Activated naive CD4-positive, alpha-beta T cell treated with anti-CD3 and anti-CD28 coated beads for 36 hours (primary cell): ENCODE measurements around the gene HS3ST4. TPM values are rescaled to one million over a fixed set of nuclear protein-coding genes. Genes with fewer than 3 reads are reported as not detected.
"Not testable (repeated sequence)": the region's sequence is repeated elsewhere in the genome, so short reads cannot be mapped to it uniquely, and the experiment has no call there.

Experiments
- CTCF ChIA-PET: fragments of 350-600 bp; sonication (Branson Sonifier 250); formaldehyde crosslinking; loops from one replicate; lab custom pipeline; 2021; ENCODE audit warnings: antibody characterized with exemption; lab: Charles Lee
- DNase-seq: peaks from one replicate; pipeline ENCODE4 v3.0.0-alpha.2; 2020
- H3K27ac Mint-ChIP-seq: one replicate; pipeline ENCODE4 v1.8.0; 2021; ENCODE audit warnings: mild to moderate bottlenecking, mixed read lengths
- H3K27me3 Mint-ChIP-seq: one replicate; pipeline ENCODE4 v1.8.0; 2021; ENCODE audit warnings: low read depth, mixed read lengths
- H3K36me3 Mint-ChIP-seq: one replicate; pipeline ENCODE4 v1.8.0; 2021; ENCODE audit warnings: low read depth, mixed read lengths
- H3K4me1 Mint-ChIP-seq: one replicate; pipeline ENCODE4 v1.8.0; 2021; ENCODE audit warnings: low read depth, mixed read lengths
- H3K4me3 Mint-ChIP-seq: one replicate; pipeline ENCODE4 v1.8.0; 2021; ENCODE audit warnings: mild to moderate bottlenecking, moderate library complexity, mixed read lengths
- H3K9me3 Mint-ChIP-seq: one replicate; pipeline ENCODE4 v1.8.0; 2021; ENCODE audit warnings: mixed read lengths
- intact Hi-C: fragments of 100-400 bp; cut with micrococcal nuclease; formaldehyde crosslinking; loops from one replicate; pipeline ENCODE4 v1.15.1; 2023
- total RNA-seq, 2 experiments: library from RNA; stranded (reverse); gene quantifications; one replicate each; pipeline ENCODE4 v1.2.3, GENCODE V29; 2021

HS3ST4 gene
- total RNA-seq, 2 experiments from 2014 or later, result not detected

DNA sequence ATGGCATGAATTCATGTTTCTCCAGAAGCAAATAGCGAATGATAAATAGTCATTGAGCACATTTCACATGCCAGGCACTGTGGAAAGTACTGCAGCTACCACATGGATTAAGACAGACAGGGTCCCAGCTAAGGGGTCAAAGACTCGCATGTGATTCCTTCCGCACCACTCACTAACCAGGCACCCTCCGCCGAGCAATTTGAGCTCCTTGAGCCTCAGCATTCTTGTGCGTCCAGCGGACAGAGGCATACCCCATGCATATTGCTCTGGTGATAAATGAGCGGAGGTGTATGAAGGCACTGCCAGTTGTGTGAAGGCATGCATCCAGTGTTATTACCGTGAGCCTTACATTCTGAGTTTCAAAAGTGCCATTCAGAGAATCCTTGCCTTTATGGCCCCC lies 358.7 kb downstream of the HS3ST4 start:
- CTCF ChIA-PET, result interaction anchor here (0.6 kb wide), 1 partner anchor 104 kb away, joined by 4 read pairs; no protein-coding TSS in a partner anchor
- Mint-ChIP-seq H3K27me3 (peaks cover 11% of the 10 kb centered on the region), H3K9me3 (no peaks in the 10 kb centered on the region), H3K4me3 (no peak overlapping the region), H3K27ac (no peak overlapping the region), H3K36me3 (no peaks in the 10 kb centered on the region), H3K4me1 (no peaks in the 10 kb centered on the region)
- intact Hi-C loops, result no loop called here
- no peak for DNase-seq

DNA sequence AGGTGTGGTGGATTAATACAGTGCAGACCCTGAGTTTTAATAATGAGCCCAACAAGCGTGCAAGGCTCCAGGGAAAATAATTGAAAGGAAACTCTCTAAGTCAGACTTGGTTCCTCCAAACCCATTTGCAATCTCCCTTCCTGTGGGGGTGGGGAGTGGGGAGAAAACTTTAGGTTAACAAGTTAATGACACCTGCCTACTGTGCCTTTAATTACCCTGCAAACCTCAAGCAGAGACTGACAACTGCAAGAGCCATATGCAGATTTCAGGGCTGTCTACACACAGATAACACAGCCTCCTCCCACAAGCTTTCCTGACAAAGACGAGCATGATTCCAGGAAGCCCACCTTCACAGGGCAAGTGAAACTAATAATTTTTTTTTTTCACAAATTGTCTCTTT lies 359.3 kb downstream of the HS3ST4 start:
- H3K4me3 Mint-ChIP-seq, result no peak overlapping the region
- H3K27me3 Mint-ChIP-seq, result peaks cover 15% of the 10 kb centered on the region
- no peaks in the 10 kb centered on the region for H3K36me3 Mint-ChIP-seq
- CTCF ChIA-PET, result interaction anchor here (0.6 kb wide), 1 partner anchor 103 kb away, joined by 4 read pairs; no protein-coding TSS in a partner anchor
- H3K9me3 Mint-ChIP-seq, result no peaks in the 10 kb centered on the region
- no peak overlapping the region for H3K27ac Mint-ChIP-seq
- intact Hi-C loops, result no loop called here
- H3K4me1 Mint-ChIP-seq, result no peaks in the 10 kb centered on the region
- no peak for DNase-seq

- no peaks in the 10 kb centered on the region for H3K9me3 Mint-ChIP-seq
- intact Hi-C loops, result no loop called here
- H3K4me1 Mint-ChIP-seq, result no peaks in the 10 kb centered on the region
- no peak for DNase-seq
- CTCF ChIA-PET, result no interaction called here
- no peak overlapping the region for H3K27ac Mint-ChIP-seq
- peaks cover 20% of the 10 kb centered on the region for H3K27me3 Mint-ChIP-seq
- H3K36me3 Mint-ChIP-seq, result no peaks in the 10 kb centered on the region
- no peak overlapping the region for H3K4me3 Mint-ChIP-seq
Measured at GRCh38 chr16:26053889-26054288, 362.1 kb downstream of the HS3ST4 start.

- Mint-ChIP-seq H3K27ac (no peak overlapping the region), H3K36me3 (no peaks in the 10 kb centered on the region)
- DNase-seq, result no peak
Measured at GRCh38 chr16:26058326-26058725, 366.6 kb downstream of the HS3ST4 start.

GRCh38 chr16:26070302-26071100 lies 378.7 kb downstream of the HS3ST4 start:
- DNase-seq, result no peak
- H3K4me1 Mint-ChIP-seq, result no peaks in the 10 kb centered on the region
- no peaks in the 10 kb centered on the region for H3K36me3 Mint-ChIP-seq
- no peak overlapping the region for H3K27ac Mint-ChIP-seq
- no peak overlapping the region for H3K4me3 Mint-ChIP-seq
- H3K9me3 Mint-ChIP-seq, result peaks cover 2% of the 10 kb centered on the region
- CTCF ChIA-PET, result no interaction called here
- H3K27me3 Mint-ChIP-seq, result peaks cover 15% of the 10 kb centered on the region
- intact Hi-C loops, result no loop called here

More at GRCh38 chr16:26058326-26058725, 366.6 kb downstream of the HS3ST4 start:
- Mint-ChIP-seq H3K27me3 (peaks cover 14% of the 10 kb centered on the region), H3K9me3 (no peaks in the 10 kb centered on the region), H3K4me1 (no peaks in the 10 kb centered on the region), H3K4me3 (no peak overlapping the region)
- CTCF ChIA-PET, result no interaction called here
- intact Hi-C loops, result no loop called here

- Mint-ChIP-seq H3K27ac (no peak overlapping the region), H3K27me3 (peaks cover 14% of the 10 kb centered on the region), H3K9me3 (peaks cover 2% of the 10 kb centered on the region), H3K4me1 (no peaks in the 10 kb centered on the region), H3K4me3 (no peak overlapping the region), H3K36me3 (no peaks in the 10 kb centered on the region)
- DNase-seq, result no peak
- CTCF ChIA-PET, result no interaction called here
- intact Hi-C loops, result no loop called here
Measured at GRCh38 chr16:26071101-26071866, 379.5 kb downstream of the HS3ST4 start.

- H3K27me3 Mint-ChIP-seq, result peaks cover 16% of the 10 kb centered on the region
- CTCF ChIA-PET, result no interaction called here
- H3K9me3 Mint-ChIP-seq, result no peaks in the 10 kb centered on the region
- no peak for DNase-seq
- H3K4me1 Mint-ChIP-seq, result no peaks in the 10 kb centered on the region
- no peaks in the 10 kb centered on the region for H3K36me3 Mint-ChIP-seq
- no peak overlapping the region for H3K4me3 Mint-ChIP-seq
- no peak overlapping the region for H3K27ac Mint-ChIP-seq
- intact Hi-C loops, result no loop called here
Measured at GRCh38 chr16:26078716-26079355, 387.1 kb downstream of the HS3ST4 start.

GRCh38 chr16:26087091-26087490 lies 395.3 kb downstream of the HS3ST4 start:
- Mint-ChIP-seq H3K27ac (no peak overlapping the region), H3K4me3 (no peak overlapping the region), H3K27me3 (peaks cover 10% of the 10 kb centered on the region), H3K9me3 (no peaks in the 10 kb centered on the region), H3K4me1 (no peaks in the 10 kb centered on the region), H3K36me3 (no peaks in the 10 kb centered on the region)
- CTCF ChIA-PET, result no interaction called here
- DNase-seq, result no peak
- intact Hi-C loops, result no loop called here

- no peak overlapping the region for H3K4me3 Mint-ChIP-seq
- peaks cover under 1% of the 10 kb centered on the region for H3K9me3 Mint-ChIP-seq
- DNase-seq, result no peak
- H3K27ac Mint-ChIP-seq, result no peak overlapping the region
- H3K4me1 Mint-ChIP-seq, result no peaks in the 10 kb centered on the region
- no peaks in the 10 kb centered on the region for H3K36me3 Mint-ChIP-seq
- intact Hi-C loops, result no loop called here
- CTCF ChIA-PET, result no interaction called here
- peaks cover 15% of the 10 kb centered on the region for H3K27me3 Mint-ChIP-seq
Measured at GRCh38 chr16:26091511-26091910, 399.8 kb downstream of the HS3ST4 start.

GRCh38 chr16:26098206-26098605 lies 406.4 kb downstream of the HS3ST4 start:
- CTCF ChIA-PET, H3K36me3 Mint-ChIP-seq, H3K9me3 Mint-ChIP-seq, H3K4me1 Mint-ChIP-seq, H3K27me3 Mint-ChIP-seq, H3K27ac Mint-ChIP-seq, intact Hi-C loops, H3K4me3 Mint-ChIP-seq, DNase-seq: not testable (repeated sequence)

GRCh38 chr16:26102369-26102768 lies 410.6 kb downstream of the HS3ST4 start:
- no peak overlapping the region for H3K4me3 Mint-ChIP-seq
- no peak for DNase-seq
- no peaks in the 10 kb centered on the region for H3K36me3 Mint-ChIP-seq
- CTCF ChIA-PET, result no interaction called here
- peaks cover 8% of the 10 kb centered on the region for H3K9me3 Mint-ChIP-seq
- H3K27me3 Mint-ChIP-seq, result peaks cover 4% of the 10 kb centered on the region
- no peak overlapping the region for H3K27ac Mint-ChIP-seq
- no peaks in the 10 kb centered on the region for H3K4me1 Mint-ChIP-seq
- intact Hi-C loops, result no loop called here

DNA sequence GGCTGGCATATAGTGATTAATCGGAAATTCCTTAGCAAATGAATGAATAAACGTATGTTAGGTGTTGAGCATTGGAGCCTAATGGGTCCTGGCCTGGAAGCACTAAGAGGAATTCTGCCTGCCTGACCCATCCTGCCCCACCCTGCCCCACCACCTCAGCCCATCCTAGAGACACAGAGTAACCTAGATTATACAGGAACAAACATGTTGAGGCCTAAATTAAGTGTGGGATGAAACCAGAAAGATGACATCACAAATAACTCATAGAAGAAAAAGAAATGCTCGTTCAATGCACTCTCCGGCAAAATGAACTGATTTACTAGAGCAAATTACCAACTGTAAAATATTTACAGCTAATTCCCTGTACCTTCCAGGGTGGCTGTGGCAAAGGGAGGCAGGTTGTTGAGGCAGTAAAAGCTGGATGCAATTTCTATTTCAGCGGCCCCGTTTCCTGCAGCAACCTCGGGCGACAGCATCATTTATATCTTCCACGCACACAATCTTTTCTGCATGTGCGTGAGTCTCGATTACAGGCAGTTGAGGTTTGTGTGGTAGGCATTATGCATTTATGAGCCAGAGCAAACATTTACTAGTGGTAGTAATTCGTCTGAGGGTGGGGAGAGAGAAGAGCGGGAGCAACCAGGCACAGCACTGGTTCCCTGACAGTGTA lies 417.2 kb downstream of the HS3ST4 start:
- DNase-seq, result no peak
- Mint-ChIP-seq H3K4me1 (no peaks in the 10 kb centered on the region), H3K27me3 (peaks cover 10% of the 10 kb centered on the region), H3K27ac (no peak overlapping the region), H3K4me3 (no peak overlapping the region), H3K9me3 (peaks cover 8% of the 10 kb centered on the region), H3K36me3 (no peaks in the 10 kb centered on the region)
- CTCF ChIA-PET, result interaction anchor here (0.6 kb wide), 1 partner anchor 51 kb away, joined by 3 read pairs; no protein-coding TSS in a partner anchor
- intact Hi-C loops, result no loop called here
